Activated naive CD4-positive, alpha-beta T cell treated with anti-CD3 and anti-CD28 coated beads for 36 hours (primary cell): Measurements from ENCODE around the gene ZNF879. TPM values are rescaled to one million over a fixed set of nuclear protein-coding genes. Genes with fewer than 3 reads are reported as not detected.

Experiments
- CTCF ChIA-PET: fragments of 350-600 bp; sonication (Branson Sonifier 250); formaldehyde crosslinking; loops from one replicate; lab custom pipeline; 2021; ENCODE audit warnings: antibody characterized with exemption; lab: Charles Lee
- DNase-seq: peaks from one replicate; pipeline ENCODE4 v3.0.0-alpha.2; 2020
- H3K27ac Mint-ChIP-seq: one replicate; pipeline ENCODE4 v1.8.0; 2021; ENCODE audit warnings: mild to moderate bottlenecking, mixed read lengths
- H3K27me3 Mint-ChIP-seq: one replicate; pipeline ENCODE4 v1.8.0; 2021; ENCODE audit warnings: low read depth, mixed read lengths
- H3K36me3 Mint-ChIP-seq: one replicate; pipeline ENCODE4 v1.8.0; 2021; ENCODE audit warnings: low read depth, mixed read lengths
- H3K4me1 Mint-ChIP-seq: one replicate; pipeline ENCODE4 v1.8.0; 2021; ENCODE audit warnings: low read depth, mixed read lengths
- H3K4me3 Mint-ChIP-seq: one replicate; pipeline ENCODE4 v1.8.0; 2021; ENCODE audit warnings: mild to moderate bottlenecking, moderate library complexity, mixed read lengths
- H3K9me3 Mint-ChIP-seq: one replicate; pipeline ENCODE4 v1.8.0; 2021; ENCODE audit warnings: mixed read lengths
- intact Hi-C: fragments of 100-400 bp; cut with micrococcal nuclease; formaldehyde crosslinking; loops from one replicate; pipeline ENCODE4 v1.15.1; 2023
- total RNA-seq, 2 experiments: library from RNA; stranded (reverse); gene quantifications; one replicate each; pipeline ENCODE4 v1.2.3, GENCODE V29; 2021

Gene ZNF879
- 1 to 10 TPM; 1.8 to 2.0 TPM for total RNA-seq

DNA sequence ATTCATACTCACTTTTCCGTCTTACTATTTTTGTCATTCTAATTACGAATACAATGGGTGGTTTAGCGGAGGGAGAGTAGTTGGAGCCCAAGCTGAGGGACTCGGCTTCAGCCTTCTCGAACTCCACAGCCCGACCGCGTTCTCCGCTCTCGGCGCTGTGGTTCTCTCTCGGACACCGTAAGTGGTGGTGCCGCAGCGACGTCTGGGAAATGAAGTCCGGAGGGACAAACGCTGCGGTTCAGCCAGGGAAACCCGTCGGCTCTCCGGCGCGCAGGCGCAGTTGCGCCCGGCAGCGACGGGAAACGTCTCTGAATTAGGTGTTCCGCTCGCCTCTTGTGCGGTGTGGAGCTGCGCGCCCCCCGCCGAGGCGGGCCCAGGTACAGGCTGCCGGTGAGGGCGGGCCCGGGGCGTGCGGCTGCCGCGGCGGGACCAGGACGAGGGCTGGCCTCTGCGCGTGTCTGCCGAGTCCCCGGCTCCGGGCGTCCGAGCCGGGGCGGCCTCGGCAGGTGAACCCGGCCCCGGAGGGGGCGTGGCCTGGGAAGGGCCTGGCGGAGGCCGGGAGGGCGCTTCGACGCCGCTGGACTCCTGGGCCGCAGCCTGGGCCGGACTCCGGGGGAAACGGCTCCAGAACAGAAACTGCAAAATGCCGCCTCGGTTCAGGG is at the start of gene ZNF879:
TSS of gene ZNF879 (plus strand) at position 277 of the 662 bp plus-strand sequence. CDS start 1,201 bp downstream, outside the sequence.
- CTCF ChIA-PET: interaction anchor here (1.6 kb wide), 1 partner anchor 36 kb away, joined by 3 read pairs; the partner anchor contains the start of gene ZNF354C
- H3K4me3 Mint-ChIP-seq: peak within 1 kb of the TSS; percentile 97
- intact Hi-C loops: loop anchor here (1.0 to 5.0 kb wide), 6 partner anchors 37 to 396 kb away; partner anchors contain the start of genes CLK4, ZFP2, ZNF354A and ZNF354B
- peak; percentile 95 for DNase-seq
- H3K9me3 Mint-ChIP-seq: peaks cover 21% of the 10 kb centered on the region
- H3K4me1 Mint-ChIP-seq: peaks cover 7% of the 10 kb centered on the region
- peak within 1 kb of the TSS; percentile 90 for H3K27ac Mint-ChIP-seq
- peaks cover 37% of the 10 kb centered on the region for H3K36me3 Mint-ChIP-seq
- peaks cover 1% of the 10 kb centered on the region for H3K27me3 Mint-ChIP-seq

DNA sequence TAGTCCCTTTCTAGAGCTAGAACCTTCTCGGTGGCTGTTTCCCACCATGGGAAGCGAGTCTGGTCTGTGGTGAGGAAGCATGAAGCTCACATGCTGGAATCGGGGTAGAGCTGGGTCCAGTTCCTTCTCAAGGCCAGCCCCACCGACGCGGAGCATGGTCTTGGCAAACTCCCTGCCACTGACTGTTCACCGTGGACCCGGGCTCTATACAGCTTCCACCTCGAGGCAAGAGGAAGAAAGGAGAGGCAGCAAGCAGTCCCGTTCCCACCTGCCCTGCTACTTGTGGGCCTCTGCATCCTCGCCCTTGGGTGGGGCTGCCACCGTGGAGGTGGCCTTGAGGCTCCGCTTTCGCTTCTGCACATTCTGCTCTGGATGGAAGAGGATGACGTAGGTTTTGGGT is 42.2 kb upstream of the ZNF879 start:
- no peak overlapping the region for H3K27ac Mint-ChIP-seq
- no peak overlapping the region for H3K4me3 Mint-ChIP-seq
- no peaks in the 10 kb centered on the region for H3K27me3 Mint-ChIP-seq
- intact Hi-C loops: no loop called here
- H3K9me3 Mint-ChIP-seq: peaks cover 37% of the 10 kb centered on the region
- no peaks in the 10 kb centered on the region for H3K4me1 Mint-ChIP-seq
- no peak for DNase-seq
- CTCF ChIA-PET: no interaction called here
- peaks cover 4% of the 10 kb centered on the region for H3K36me3 Mint-ChIP-seq

DNA sequence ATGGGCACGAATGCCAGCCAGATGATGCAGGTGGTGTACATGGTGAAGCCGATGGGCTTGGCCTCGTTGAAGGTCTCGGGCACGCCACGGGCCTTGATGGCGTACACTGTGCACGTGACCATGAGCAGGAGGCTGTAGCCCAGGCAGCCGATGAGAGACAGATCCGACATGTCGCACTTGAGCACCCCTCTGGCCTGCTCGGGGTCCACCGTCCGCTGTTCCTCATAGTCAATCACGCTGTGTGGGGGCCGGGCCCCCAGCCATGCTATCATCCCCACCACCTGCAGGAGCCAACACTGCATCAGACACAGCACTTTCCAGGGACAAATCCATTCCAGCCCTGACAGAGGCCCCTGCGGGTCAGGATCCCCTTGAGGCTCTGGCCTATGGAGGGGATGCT is 40.7 kb upstream of the ZNF879 start:
- intact Hi-C loops: no loop called here
- H3K36me3 Mint-ChIP-seq: peaks cover 4% of the 10 kb centered on the region
- no peak overlapping the region for H3K4me3 Mint-ChIP-seq
- no peak overlapping the region for H3K27ac Mint-ChIP-seq
- H3K9me3 Mint-ChIP-seq: peaks cover 29% of the 10 kb centered on the region
- H3K4me1 Mint-ChIP-seq: no peaks in the 10 kb centered on the region
- no peak for DNase-seq
- CTCF ChIA-PET: no interaction called here
- no peaks in the 10 kb centered on the region for H3K27me3 Mint-ChIP-seq

DNA sequence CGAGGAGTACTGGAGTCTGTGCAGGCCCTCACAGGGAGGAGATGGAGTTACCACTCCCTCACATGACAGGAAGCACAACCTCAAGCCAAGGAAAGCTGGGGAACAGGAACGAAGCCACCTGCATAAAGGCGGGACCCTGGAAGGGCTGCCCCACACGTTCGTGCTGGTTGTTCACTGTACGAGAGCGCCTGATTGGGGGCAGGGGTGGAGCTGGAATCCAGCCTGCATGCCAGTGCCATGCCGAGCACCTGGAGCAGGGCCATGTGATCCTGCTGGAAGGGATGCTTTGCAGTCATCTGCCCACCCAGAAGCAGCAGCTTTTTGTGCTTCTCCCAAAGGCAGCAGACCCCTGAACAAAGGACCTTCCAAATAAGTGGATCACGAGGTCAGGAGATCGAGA is 39.9 kb upstream of the ZNF879 start:
- DNase-seq: no peak
- Mint-ChIP-seq H3K36me3 (peaks cover 4% of the 10 kb centered on the region), H3K4me3 (no peak overlapping the region), H3K4me1 (no peaks in the 10 kb centered on the region), H3K9me3 (peaks cover 28% of the 10 kb centered on the region), H3K27ac (no peak overlapping the region), H3K27me3 (no peaks in the 10 kb centered on the region)
- CTCF ChIA-PET: no interaction called here
- intact Hi-C loops: no loop called here

GRCh38 chr5:178984145-178985072 is 39.2 kb upstream of the ZNF879 start:
- intact Hi-C loops: no loop called here
- CTCF ChIA-PET: no interaction called here
- H3K36me3 Mint-ChIP-seq: peaks cover 4% of the 10 kb centered on the region
- no peak overlapping the region for H3K4me3 Mint-ChIP-seq
- no peaks in the 10 kb centered on the region for H3K27me3 Mint-ChIP-seq
- peaks cover 25% of the 10 kb centered on the region for H3K9me3 Mint-ChIP-seq
- H3K4me1 Mint-ChIP-seq: no peaks in the 10 kb centered on the region
- no peak overlapping the region for H3K27ac Mint-ChIP-seq
- no peak for DNase-seq

DNA sequence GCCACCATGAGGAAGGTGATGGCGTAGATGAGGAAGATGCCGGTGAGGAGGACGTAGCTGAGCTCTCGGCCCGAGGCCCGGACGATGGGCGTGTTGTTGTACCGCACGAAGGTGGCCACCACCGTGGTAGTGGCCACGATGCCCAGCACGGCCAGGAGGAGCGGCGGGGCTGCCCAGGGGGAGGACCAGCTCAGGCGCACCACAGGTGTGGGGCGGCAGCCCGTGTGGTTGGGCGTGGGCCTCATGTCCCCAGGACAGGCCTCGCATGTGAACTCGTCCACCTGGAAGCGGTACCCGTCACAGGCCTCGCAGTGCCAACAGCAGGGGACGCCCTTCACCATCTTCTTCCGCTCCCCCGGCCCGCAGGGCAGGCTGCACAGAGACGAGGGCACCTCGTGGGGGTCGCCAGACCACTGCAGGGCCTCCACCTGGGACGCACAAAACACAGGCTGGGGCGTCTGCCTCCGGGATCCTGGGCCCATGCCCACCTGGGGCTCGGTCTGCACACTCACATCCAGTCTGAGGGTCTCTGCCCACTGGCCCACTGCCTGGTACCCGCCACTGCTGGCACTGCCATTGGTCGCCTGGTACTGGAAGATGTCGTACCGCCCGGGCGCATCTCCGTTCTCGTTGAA is 37.2 kb upstream of the ZNF879 start:
- Mint-ChIP-seq H3K36me3 (peaks cover 3% of the 10 kb centered on the region), H3K27me3 (no peaks in the 10 kb centered on the region), H3K27ac (no peak overlapping the region), H3K4me3 (no peak overlapping the region), H3K9me3 (peaks cover 21% of the 10 kb centered on the region), H3K4me1 (no peaks in the 10 kb centered on the region)
- intact Hi-C loops: no loop called here
- DNase-seq: no peak
- CTCF ChIA-PET: no interaction called here

DNA sequence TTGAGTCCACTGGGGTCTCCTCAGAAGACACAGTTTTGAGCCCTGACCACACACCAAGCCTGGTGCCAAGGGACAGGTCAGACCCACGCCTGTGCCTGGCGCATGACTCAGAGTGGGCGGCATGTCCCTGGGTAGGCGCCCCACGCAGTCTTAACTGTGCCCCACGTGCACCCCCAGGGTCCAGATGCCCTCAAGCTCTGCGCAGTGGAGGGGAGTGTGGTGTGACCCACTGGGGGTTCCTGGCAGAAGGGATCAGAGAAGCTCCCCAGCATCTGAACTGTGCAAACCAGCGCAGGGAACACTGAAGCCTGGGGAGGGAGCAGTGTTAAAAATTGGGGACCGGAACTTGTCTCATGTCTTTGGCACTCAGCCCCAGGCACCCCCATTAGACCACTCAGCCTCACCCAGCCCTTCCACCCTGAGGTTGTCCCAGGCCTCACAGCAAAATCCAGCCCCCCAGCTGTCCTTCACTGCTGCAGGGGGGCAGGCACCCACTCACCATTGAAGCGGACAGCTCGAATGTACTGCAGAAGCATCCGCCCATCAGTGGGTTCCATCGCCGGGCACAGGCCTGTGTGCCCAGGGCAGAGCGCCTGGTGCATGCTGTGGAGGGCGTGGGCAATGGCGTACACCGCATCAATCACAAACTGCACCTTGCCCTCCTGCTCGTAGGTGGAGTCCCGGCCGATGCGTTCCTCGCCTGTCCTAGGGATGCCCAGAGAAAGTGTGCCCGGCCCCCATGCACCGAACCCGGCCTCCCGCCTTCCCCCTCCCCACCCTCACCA is 35.0 kb upstream of the ZNF879 start:
- H3K4me3 Mint-ChIP-seq: no peak overlapping the region
- H3K4me1 Mint-ChIP-seq: peaks cover 4% of the 10 kb centered on the region
- peaks cover 15% of the 10 kb centered on the region for H3K9me3 Mint-ChIP-seq
- H3K27me3 Mint-ChIP-seq: peaks cover 14% of the 10 kb centered on the region
- no peaks in the 10 kb centered on the region for H3K36me3 Mint-ChIP-seq
- CTCF ChIA-PET: interaction anchor here (0.6 kb wide), 1 partner anchor 395 kb away, joined by 4 read pairs; no protein-coding TSS in a partner anchor
- no peak overlapping the region for H3K27ac Mint-ChIP-seq
- intact Hi-C loops: no loop called here
- no peak for DNase-seq

DNA sequence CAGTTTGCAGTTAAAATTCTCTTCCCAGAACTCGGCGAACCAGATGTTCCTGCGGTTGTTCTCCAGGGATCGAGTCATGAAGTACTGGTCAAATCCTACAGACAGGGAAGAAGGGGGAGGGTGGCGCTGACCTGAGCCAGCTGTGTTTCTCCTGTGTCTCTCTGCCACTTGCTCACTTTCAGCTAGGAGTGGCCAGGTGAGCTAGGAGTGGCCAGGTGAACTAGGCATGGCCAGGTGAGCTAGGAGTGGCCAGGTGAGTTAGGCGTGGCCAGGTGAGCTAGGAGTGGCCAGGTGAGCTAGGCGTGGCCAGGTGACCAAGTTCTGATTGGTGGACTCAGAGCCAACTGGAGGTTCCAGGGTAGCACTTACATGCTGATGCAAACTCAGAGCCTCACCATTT is 34.3 kb upstream of the ZNF879 start:
- no peak overlapping the region for H3K27ac Mint-ChIP-seq
- DNase-seq: no peak
- no peaks in the 10 kb centered on the region for H3K36me3 Mint-ChIP-seq
- peaks cover 7% of the 10 kb centered on the region for H3K4me1 Mint-ChIP-seq
- intact Hi-C loops: no loop called here
- no peak overlapping the region for H3K4me3 Mint-ChIP-seq
- CTCF ChIA-PET: no interaction called here
- H3K9me3 Mint-ChIP-seq: peaks cover 13% of the 10 kb centered on the region
- H3K27me3 Mint-ChIP-seq: peaks cover 20% of the 10 kb centered on the region

GRCh38 chr5:178990491-178990890 is 33.1 kb upstream of the ZNF879 start:
- intact Hi-C loops: no loop called here
- Mint-ChIP-seq H3K36me3 (no peaks in the 10 kb centered on the region), H3K27me3 (peaks cover 25% of the 10 kb centered on the region), H3K4me1 (peaks cover 9% of the 10 kb centered on the region), H3K27ac (no peak overlapping the region), H3K4me3 (no peak overlapping the region), H3K9me3 (peaks cover 13% of the 10 kb centered on the region)
- no peak for DNase-seq
- CTCF ChIA-PET: no interaction called here

- Mint-ChIP-seq H3K36me3 (no peaks in the 10 kb centered on the region), H3K27ac (no peak overlapping the region), H3K27me3 (peaks cover 30% of the 10 kb centered on the region), H3K4me3 (no peak overlapping the region), H3K4me1 (peaks cover 11% of the 10 kb centered on the region), H3K9me3 (peaks cover 9% of the 10 kb centered on the region)
- intact Hi-C loops: no loop called here
- CTCF ChIA-PET: no interaction called here
- no peak for DNase-seq
Measured at GRCh38 chr5:178991190-178992145, 32.1 kb upstream of the ZNF879 start.

DNA sequence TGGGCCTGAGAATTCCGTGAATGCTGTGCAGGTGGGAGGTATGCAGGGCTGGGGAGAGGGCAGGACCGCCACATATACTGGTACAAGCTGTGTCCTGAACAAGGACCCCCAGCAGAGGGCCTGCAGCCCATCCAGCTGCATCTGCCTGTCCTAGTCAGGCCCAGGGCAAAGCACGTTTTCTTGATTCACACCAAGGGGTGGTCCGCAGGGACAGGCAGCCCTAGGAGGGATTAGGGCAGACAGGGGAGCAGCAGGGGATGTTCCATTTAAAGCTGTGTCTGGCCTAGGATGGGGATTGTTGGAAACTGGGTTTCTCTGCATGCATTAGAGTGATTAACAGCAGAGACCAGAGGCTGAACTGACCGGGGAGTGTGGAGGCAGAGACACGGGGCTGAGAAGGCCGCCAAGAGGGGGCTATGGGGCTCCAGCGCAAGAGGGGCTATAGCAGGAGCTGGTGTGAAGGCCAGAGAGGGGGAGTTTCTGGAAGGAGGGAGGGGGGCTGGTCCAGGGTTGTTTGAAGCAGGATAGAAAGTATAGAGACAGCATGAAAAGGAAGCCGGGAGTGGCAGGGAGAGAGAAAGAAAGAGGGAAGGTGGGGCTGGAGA is 31.2 kb upstream of the ZNF879 start:
- intact Hi-C loops: no loop called here
- Mint-ChIP-seq H3K4me3 (no peak overlapping the region), H3K27ac (no peak overlapping the region), H3K9me3 (peaks cover 6% of the 10 kb centered on the region), H3K27me3 (peaks cover 34% of the 10 kb centered on the region), H3K36me3 (no peaks in the 10 kb centered on the region), H3K4me1 (peaks cover 11% of the 10 kb centered on the region)
- DNase-seq: no peak
- CTCF ChIA-PET: no interaction called here
